Gastroesophageal sphincter (tissue), 4 donors: ENCODE measurements around the gene TRIM43. TPM values are rescaled to one million over a fixed set of nuclear protein-coding genes. Genes with fewer than 3 reads are reported as not detected.
A peak's percentile ranks its signal among the peaks of the same experiment; 100 is the strongest.
"Not testable (repeated sequence)": the region's sequence is repeated elsewhere in the genome, so short reads cannot be mapped to it uniquely, and the experiment has no call there.

Source experiments
- ATAC-seq: fragments of 150-250 bp; one replicate; pipeline ENCODE4 v1.9.1; 2016; ENCODE audit warnings: mild to moderate bottlenecking, moderate library complexity
- H3K27ac ChIP-seq, 4 donors: fragments of 200-600 bp; sonication (generic) in 3 of 4; 1 replicate in 3 of 4; 2 replicates in 1 of 4; pipeline ENCODE4 v1.5.1; 2016 to 2019
- H3K27me3 ChIP-seq: fragments of 200-600 bp; sonication (generic); one replicate; pipeline ENCODE4 v1.5.1; 2019
- H3K36me3 ChIP-seq, 2 donors: fragments of 200-600 bp; sonication (generic); one replicate each; pipeline ENCODE4 v1.5.1; 2019; ENCODE audit warnings: control low read depth in 1 of 2
- H3K4me1 ChIP-seq, 3 donors: fragments of 200-600 bp; sonication (generic); 1 replicate in 2 of 3; 2 replicates in 1 of 3; pipeline ENCODE4 v1.5.1; 2016 to 2019; ENCODE audit warnings: control low read depth in 2 of 3
- H3K4me3 ChIP-seq, 2 donors: fragments of 200-600 bp; sonication (generic); one replicate each; pipeline ENCODE4 v1.5.1; 2019; ENCODE audit warnings: mild to moderate bottlenecking in 1 of 2, moderate library complexity in 1 of 2
- H3K9me3 ChIP-seq, 3 donors: fragments of 200-600 bp; sonication (generic); one replicate each; pipeline ENCODE4 v1.5.1; 2017 to 2019; ENCODE audit warnings: control low read depth in 2 of 3
- whole genome bisulfite sequencing, 2 donors: methylation state at CpG; one replicate each; pipeline ENCODE4 v1.1.5; 2018; ENCODE audit warnings: low coverage in 1 of 2; 5-methylcytosine and 5-hydroxymethylcytosine counted together
- total RNA-seq, 4 donors: library from RNA; depleted of rRNA; stranded (reverse); fragments of >200 nt; gene quantifications; one replicate each; pipeline ENCODE4 v1.1.0, GENCODE V29; 2016

Gene TRIM43
- total RNA-seq, 4 donors from 2014 or later, result not detected

GRCh38 chr2:95608356-95608755 lies 16.6 kb downstream of the TRIM43 start:
- not testable (repeated sequence) for ATAC-seq, H3K27ac ChIP-seq, H3K9me3 ChIP-seq, H3K4me3 ChIP-seq, H3K36me3 ChIP-seq, H3K4me1 ChIP-seq, H3K27me3 ChIP-seq
- no CpG with 5 or more reads among the region's 3 CpGs for WGBS, 2 donors

DNA sequence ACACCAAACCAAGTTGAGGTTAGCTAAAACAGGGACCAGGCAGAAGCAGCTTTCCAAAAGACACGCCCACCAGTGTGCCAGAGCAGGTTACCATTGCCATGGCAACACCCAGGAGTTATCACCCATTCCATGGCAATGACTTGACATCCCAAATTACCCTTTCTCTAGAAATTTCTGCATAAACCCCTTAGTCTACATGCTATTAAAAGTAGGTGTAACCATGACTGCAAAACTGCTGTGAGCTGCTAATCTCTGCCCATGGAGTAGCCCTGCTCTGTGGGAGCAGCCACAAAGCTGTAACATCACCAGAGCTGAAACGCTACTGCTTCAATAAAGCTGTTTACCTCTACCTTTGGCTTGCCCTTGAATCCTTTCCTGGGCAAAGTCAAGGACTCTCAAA lies 18.0 kb downstream of the TRIM43 start:
- no CpG with 5 or more reads among the region's 2 CpGs for WGBS, 2 donors
- not testable (repeated sequence) for H3K27ac ChIP-seq, ATAC-seq, H3K27me3 ChIP-seq, H3K36me3 ChIP-seq, H3K9me3 ChIP-seq, H3K4me3 ChIP-seq, H3K4me1 ChIP-seq

- not testable (repeated sequence) for H3K9me3 ChIP-seq, ATAC-seq, H3K36me3 ChIP-seq, H3K4me3 ChIP-seq, H3K4me1 ChIP-seq, H3K27ac ChIP-seq, H3K27me3 ChIP-seq
- WGBS, 2 donors, result no CpG with 5 or more reads among the region's 3 CpGs
Observed at GRCh38 chr2:95613048-95613447, 21.2 kb downstream of the TRIM43 start.

GRCh38 chr2:95622728-95623127 lies 30.9 kb downstream of the TRIM43 start:
- ATAC-seq, result not testable (repeated sequence)
- WGBS, 2 donors, result no CpG with 5 or more reads among the region's 5 CpGs

GRCh38 chr2:95630987-95631386 lies 39.2 kb downstream of the TRIM43 start:
- not testable (repeated sequence) for H3K9me3 ChIP-seq, H3K36me3 ChIP-seq, ATAC-seq, H3K4me3 ChIP-seq, H3K27me3 ChIP-seq, H3K27ac ChIP-seq, H3K4me1 ChIP-seq
- no CpG with 5 or more reads among the region's 2 CpGs for WGBS, 2 donors

More at GRCh38 chr2:95622728-95623127, 30.9 kb downstream of the TRIM43 start:
- not testable (repeated sequence) for H3K4me1 ChIP-seq, H3K27ac ChIP-seq, H3K9me3 ChIP-seq, H3K36me3 ChIP-seq, H3K27me3 ChIP-seq, H3K4me3 ChIP-seq

- not testable (repeated sequence) for H3K36me3 ChIP-seq, H3K9me3 ChIP-seq, H3K27me3 ChIP-seq, H3K27ac ChIP-seq, H3K4me1 ChIP-seq, H3K4me3 ChIP-seq
- no CpG with 5 or more reads among the region's 2 CpGs for WGBS, 2 donors
- peak; percentile 85 for ATAC-seq
Observed at GRCh38 chr2:95633626-95634259, 41.9 kb downstream of the TRIM43 start.

- peak; percentile 16 for ATAC-seq
- not testable (repeated sequence) for H3K27me3 ChIP-seq, H3K27ac ChIP-seq, H3K4me3 ChIP-seq, H3K36me3 ChIP-seq, H3K9me3 ChIP-seq, H3K4me1 ChIP-seq
- no CpG with 5 or more reads among the region's 25 CpGs for WGBS, 2 donors
Observed at GRCh38 chr2:95640515-95641288, 48.9 kb downstream of the TRIM43 start.

DNA sequence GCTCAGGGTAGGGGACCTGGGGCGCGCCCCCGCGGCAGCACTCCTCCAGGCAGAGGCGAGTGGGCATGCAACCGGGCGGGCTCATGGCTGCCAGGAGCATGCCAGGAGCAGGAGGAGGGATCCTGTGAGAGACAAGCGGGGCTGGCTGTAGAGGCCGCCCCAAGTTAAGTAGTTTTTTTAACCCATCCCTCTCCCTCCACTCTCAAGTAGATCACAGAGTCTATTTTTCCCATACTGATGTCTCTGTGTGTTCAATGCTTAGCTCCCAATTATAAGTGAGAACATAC lies 49.4 kb downstream of the TRIM43 start:
- no CpG with 5 or more reads among the region's 9 CpGs for WGBS, 2 donors
- not testable (repeated sequence) for H3K27me3 ChIP-seq, H3K27ac ChIP-seq, H3K9me3 ChIP-seq, H3K4me1 ChIP-seq, H3K36me3 ChIP-seq, ATAC-seq, H3K4me3 ChIP-seq

DNA sequence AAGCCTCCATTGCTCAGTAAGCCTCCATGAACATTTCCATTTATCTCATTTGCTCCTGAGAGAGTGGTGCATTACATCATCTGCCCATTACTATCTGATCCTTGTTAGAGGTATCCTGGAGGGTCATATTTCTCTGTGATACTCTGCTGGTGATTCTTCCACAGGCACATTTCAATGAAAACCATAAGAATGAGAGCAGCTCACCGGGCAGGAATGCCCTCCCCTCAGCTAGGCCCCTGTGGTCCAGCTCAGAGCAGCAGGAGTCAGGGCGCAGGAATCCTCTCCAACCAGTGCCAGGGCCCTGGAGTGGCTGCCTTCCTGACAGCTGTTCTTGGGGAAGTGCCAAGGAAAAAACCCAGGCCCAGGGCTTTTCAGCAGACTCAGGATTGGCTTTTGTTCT lies 50.0 kb downstream of the TRIM43 start:
- no CpG with 5 or more reads among the region's 2 CpGs for whole genome bisulfite sequencing, 2 donors
- H3K4me1 ChIP-seq, H3K36me3 ChIP-seq, H3K4me3 ChIP-seq, H3K27me3 ChIP-seq, H3K9me3 ChIP-seq: not testable (repeated sequence)
- H3K27ac ChIP-seq, result peak overlapping the region in 3 of 4 donors; percentile 51 to 58 (median 54)
- peak; percentile 80 for ATAC-seq

- no CpG with 5 or more reads among the region's 2 CpGs for WGBS, 2 donors
- H3K27ac ChIP-seq, result peak overlapping the region in 3 of 4 donors; percentile 60 to 85 (median 73)
- ATAC-seq, result peak; percentile 6
Observed at GRCh38 chr2:95642360-95642759, 50.6 kb downstream of the TRIM43 start.

GRCh38 chr2:95642951-95643350 lies 51.1 kb downstream of the TRIM43 start:
- WGBS, 2 donors, result no CpG with 5 or more reads among the region's 4 CpGs
- not testable (repeated sequence) for H3K4me3 ChIP-seq, H3K9me3 ChIP-seq, H3K36me3 ChIP-seq, H3K4me1 ChIP-seq, H3K27me3 ChIP-seq
- H3K27ac ChIP-seq, result peak overlapping the region in 1 of 4 donors; percentile 73
- peak; percentile 80 for ATAC-seq

More at GRCh38 chr2:95642360-95642759, 50.6 kb downstream of the TRIM43 start:
- H3K4me1 ChIP-seq, H3K9me3 ChIP-seq, H3K4me3 ChIP-seq, H3K36me3 ChIP-seq, H3K27me3 ChIP-seq: not testable (repeated sequence)

- not testable (repeated sequence) for H3K27ac ChIP-seq, H3K36me3 ChIP-seq, H3K4me1 ChIP-seq, H3K4me3 ChIP-seq, H3K27me3 ChIP-seq, H3K9me3 ChIP-seq, ATAC-seq
- WGBS, 2 donors, result no CpG with 5 or more reads among the region's 2 CpGs
Observed at GRCh38 chr2:95645312-95645711, 53.5 kb downstream of the TRIM43 start.

DNA sequence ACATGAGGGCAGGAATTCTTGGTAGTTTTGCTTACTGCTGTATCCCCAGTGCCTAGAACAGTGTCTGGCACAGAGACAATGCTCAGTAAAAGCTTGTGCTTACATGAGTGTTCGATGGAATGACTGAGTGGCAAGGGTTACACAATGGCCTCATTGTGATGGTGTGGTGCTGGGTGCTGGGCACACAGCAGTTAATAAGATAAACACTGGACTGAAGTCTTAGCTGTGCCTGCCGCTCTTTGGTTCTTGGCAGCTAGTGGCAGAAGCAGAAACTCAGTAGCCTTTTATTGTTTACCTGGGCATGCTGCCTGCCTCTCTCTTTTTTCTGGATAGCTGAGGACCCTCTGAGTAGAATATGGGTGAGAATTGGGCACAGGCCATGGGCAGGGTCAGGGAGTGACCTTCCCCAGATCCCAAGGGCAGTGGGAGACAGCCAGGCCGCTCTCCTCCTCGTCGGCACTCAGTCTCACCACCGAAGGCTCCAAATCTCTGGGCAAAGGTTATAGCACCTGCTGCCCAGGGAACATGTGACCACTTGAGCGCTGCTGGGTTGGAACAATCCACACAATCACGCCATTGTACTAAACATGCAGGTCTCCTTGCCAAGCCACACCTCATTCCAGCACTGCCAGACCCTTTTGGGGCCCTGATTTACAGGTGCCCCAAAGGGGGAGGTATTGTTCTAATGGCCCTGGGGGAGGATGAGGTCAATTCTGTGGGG lies 54.6 kb downstream of the TRIM43 start:
- not testable (repeated sequence) for H3K4me3 ChIP-seq, H3K9me3 ChIP-seq, H3K36me3 ChIP-seq, H3K27me3 ChIP-seq, ATAC-seq, H3K27ac ChIP-seq, H3K4me1 ChIP-seq
- WGBS, 2 donors, result no CpG with 5 or more reads among the region's 8 CpGs
